ENCODE data around the gene SLC25A43.

SLC25A43 gene

DNA sequence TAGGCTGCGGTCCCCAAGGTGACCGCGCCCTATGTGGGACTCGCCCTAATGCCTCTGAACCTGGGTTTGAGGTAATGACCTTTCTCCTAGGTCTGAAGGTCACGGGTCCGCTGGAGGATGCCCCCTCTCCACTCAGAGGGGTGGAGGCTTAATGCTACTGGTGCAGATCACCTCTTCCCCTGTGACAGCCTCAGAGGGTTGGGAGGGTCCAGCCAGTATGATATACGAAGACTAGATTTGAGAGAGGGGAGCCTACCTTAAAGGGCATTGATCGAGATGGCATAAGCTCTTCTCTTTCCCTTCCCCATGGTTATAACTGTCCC lies 70.1 kb downstream of the SLC25A43 start:
- no peak for DNase-seq (ENCODE audit: low spot score)
- TF ChIP-seq, protein P1, sequence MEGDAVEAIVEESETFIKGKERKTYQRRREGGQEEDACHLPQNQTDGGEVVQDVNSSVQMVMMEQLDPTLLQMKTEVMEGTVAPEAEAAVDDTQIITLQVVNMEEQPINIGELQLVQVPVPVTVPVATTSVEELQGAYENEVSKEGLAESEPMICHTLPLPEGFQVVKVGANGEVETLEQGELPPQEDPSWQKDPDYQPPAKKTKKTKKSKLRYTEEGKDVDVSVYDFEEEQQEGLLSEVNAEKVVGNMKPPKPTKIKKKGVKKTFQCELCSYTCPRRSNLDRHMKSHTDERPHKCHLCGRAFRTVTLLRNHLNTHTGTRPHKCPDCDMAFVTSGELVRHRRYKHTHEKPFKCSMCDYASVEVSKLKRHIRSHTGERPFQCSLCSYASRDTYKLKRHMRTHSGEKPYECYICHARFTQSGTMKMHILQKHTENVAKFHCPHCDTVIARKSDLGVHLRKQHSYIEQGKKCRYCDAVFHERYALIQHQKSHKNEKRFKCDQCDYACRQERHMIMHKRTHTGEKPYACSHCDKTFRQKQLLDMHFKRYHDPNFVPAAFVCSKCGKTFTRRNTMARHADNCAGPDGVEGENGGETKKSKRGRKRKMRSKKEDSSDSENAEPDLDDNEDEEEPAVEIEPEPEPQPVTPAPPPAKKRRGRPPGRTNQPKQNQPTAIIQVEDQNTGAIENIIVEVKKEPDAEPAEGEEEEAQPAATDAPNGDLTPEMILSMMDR (IDR thresholded peaks at IDR 0.05; ENCODE audit: extremely low read depth, missing control alignments), result no peak

DNA sequence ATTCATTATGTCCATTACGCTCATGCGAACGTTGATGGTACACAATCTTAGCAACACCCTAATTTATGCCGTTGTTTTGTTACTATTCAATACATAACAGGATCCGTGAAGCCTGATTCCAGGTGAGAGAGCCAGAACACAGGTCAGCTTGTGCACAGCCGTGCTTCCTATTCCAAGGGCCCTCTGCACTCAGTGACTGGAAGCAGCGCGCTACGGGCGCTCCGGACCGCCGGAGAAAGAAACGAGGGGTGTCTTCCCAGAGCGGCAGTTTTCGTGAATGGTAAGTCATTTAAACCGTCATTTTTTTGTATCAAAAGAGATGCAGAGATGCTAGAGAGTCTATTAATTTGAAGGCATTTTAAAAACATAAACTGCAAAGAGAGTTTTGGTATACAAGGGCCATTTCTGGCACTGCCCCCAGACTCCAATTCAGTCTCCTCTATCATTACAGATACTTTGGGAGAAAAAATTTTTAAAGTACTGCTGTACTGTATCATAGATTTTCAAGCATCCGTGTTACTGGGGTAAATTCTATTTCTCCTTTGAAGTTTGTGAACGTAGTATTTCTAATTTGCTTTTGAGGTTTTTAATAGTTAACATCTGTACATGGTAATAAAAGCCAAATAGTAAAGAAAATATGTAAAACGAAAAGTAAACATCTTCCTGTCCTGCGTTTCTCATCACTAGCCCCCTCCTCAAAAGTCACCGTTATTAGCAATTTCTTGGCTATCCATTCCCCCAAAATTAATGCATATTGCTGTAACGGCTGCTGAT lies 75.7 kb downstream of the SLC25A43 start:
- no peak for DNase-seq (ENCODE audit: low spot score)
- TF ChIP-seq, protein P1 (IDR thresholded peaks at IDR 0.05; ENCODE audit: extremely low read depth, missing control alignments), result no peak

DNA sequence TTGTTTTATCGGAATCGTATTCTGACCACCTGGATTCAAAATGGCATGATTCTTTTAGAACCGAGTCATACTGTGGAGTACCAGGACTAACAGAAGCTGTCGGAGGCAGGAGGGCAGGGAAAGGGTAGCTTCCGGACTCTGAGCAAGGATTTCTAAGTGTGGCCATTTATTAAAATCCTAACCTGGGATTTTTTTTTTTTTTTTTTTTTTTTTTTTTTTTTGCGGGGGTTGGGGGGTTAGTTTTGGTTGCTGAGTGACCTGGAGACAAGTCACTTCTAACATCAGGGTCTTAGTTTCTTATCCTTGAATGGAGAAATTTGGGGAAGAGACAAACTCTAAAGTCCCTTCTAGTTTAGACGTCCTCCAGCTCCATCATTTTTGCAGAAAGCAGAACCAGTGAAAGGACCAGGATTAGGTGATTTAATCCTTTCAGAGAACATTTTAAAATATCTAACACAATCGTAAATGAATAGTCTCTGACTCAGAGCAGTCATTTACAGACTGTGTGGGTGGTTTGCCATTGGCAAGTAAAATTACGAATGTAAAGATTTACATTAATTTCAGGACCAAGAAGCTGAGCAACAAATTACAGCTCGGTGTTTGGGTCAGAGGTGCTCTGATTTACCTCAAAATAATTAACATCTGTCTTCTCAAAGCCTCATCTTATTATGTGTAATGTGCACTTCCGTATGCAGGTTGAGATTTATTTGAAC lies 76.4 kb downstream of the SLC25A43 start:
- TF ChIP-seq, protein P1 (IDR thresholded peaks at IDR 0.05; ENCODE audit: extremely low read depth, missing control alignments), result no peak

DNA sequence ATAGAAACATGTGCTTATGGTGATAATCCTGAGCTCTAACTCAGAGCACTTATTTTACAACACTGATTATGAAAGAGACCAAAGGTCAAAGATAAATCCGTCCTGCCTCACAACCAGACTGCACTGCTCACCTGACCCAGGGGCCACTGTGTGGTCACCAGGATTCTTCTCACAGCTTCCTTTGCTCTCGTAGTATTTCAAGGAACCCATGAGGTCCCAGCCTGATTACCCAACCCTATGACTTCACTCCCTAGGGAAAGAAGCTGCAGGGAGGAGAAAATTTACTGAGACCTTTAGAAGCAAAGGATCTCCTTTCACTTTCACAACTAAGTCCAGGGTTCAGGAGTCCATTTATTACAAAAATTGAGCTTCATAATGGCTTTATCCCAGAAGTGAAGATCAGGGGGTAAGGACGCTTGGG lies 78.7 kb downstream of the SLC25A43 start:
- TF ChIP-seq, protein P1 (IDR thresholded peaks at IDR 0.05; ENCODE audit: extremely low read depth, missing control alignments), result no peak
- peak; percentile 4 for DNase-seq (ENCODE audit: low spot score)

More for the DNA sequence above, 76.4 kb downstream of the SLC25A43 start:
- DNase-seq (ENCODE audit: low spot score), result no peak

DNA sequence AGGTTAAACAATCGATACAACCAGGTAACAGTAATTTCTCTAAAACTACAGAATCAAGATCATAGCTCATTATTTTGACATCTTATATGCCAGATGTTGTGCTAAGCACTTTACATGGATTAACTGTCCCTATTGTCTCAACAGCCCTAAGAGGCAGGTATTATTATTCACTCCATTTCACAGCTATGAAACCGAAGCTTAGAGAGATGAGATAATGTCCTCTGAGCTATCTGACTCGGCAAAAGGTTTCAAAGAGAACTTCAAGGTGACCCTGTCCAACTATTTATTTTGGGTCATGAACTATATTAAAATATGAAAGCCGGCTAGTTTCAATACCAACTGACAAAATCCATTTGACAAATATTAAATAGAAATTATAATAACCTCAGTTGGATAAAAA lies 79.4 kb downstream of the SLC25A43 start:
- TF ChIP-seq, protein P1 (IDR thresholded peaks at IDR 0.05; ENCODE audit: extremely low read depth, missing control alignments), result no peak
- no peak for DNase-seq (ENCODE audit: low spot score)

DNA sequence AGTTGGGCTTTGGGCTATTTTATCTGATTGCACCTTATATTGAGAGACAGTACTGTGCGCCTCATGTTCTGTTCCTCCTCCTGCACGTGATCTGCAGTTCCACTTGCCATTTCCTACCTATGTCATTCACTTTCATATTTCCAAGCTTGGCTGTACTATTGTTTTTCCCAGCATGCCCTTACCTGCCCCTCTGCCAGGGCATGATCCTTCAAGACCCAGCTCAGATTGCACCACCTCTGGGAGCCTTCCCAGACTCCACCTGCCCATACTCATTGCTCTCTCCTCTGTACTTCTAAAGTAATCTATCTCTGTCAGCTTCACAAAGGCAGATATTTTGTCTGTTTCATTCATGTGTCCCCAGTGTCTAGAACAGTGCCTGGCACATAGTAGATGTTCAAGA lies 80.7 kb downstream of the SLC25A43 start:
- DNase-seq (ENCODE audit: low spot score), result no peak
- TF ChIP-seq, protein P1 (IDR thresholded peaks at IDR 0.05; ENCODE audit: extremely low read depth, missing control alignments), result no peak

DNA sequence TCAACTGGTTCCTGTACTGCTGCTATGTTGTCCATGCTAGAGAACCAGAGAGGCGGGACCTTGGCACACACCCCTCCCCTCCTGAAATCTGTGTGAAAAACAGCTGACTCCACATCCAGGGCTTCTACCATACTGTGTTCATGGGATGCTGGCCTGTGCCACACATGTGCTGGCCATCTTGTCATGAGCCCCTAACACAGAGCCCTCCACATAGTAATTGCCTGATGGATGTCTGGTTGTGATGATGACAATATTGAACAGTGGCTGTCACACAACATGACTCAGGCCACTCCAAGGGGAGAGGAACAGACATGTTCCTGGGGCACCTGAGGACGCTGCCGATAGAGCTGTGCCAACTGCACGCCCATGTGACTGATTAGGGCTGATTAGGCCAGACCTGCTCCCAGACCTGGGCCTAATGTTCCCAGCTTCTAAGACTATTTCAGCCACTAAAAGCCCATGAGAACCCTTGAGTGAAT lies 82.2 kb downstream of the SLC25A43 start:
- DNase-seq (ENCODE audit: low spot score), result no peak
- TF ChIP-seq, protein P1 (IDR thresholded peaks at IDR 0.05; ENCODE audit: extremely low read depth, missing control alignments), result no peak

Measured in GM20000 (cell line).